ENCODE measurements around the gene PNISR.
"Not testable (repeated sequence)": the region's sequence is repeated elsewhere in the genome, so short reads cannot be mapped to it uniquely, and the experiment has no call there.

DNA sequence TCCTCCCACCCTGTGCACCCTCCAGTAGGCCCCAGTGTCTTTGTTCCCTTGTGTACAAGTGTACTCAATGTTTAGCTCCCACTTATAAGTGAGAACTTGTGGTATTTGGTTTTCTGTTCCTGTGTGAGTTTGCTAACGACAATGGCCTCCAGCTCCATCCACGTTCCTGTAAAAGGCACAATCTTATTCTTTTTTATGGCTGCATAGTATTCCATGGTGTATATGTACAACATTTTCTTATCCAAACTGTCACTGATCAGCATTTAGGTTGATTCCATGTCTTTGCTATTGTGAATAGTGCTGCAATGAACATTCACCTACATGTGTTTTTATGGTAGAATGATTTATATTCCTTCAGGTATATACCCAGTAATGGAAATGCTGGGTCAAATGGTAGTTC, 34.0 kb upstream of the PNISR start:
- TF ChIP-seq, protein P1, sequence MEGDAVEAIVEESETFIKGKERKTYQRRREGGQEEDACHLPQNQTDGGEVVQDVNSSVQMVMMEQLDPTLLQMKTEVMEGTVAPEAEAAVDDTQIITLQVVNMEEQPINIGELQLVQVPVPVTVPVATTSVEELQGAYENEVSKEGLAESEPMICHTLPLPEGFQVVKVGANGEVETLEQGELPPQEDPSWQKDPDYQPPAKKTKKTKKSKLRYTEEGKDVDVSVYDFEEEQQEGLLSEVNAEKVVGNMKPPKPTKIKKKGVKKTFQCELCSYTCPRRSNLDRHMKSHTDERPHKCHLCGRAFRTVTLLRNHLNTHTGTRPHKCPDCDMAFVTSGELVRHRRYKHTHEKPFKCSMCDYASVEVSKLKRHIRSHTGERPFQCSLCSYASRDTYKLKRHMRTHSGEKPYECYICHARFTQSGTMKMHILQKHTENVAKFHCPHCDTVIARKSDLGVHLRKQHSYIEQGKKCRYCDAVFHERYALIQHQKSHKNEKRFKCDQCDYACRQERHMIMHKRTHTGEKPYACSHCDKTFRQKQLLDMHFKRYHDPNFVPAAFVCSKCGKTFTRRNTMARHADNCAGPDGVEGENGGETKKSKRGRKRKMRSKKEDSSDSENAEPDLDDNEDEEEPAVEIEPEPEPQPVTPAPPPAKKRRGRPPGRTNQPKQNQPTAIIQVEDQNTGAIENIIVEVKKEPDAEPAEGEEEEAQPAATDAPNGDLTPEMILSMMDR (IDR thresholded peaks at IDR 0.05), result not testable (repeated sequence)
- TF ChIP-seq ZFX (IDR thresholded peaks at IDR 0.05; ENCODE audit: borderline replicate concordance), result not testable (repeated sequence)

All from 22Rv1 (cell line).